ENCODE data around the gene GALNT16. TPM values are rescaled to one million over a fixed set of nuclear protein-coding genes. Genes with fewer than 3 reads are reported as not detected.

The GALNT16 gene
- polyA plus RNA-seq, 3 donors = 0.01 TPM; not detected in 2

DNA sequence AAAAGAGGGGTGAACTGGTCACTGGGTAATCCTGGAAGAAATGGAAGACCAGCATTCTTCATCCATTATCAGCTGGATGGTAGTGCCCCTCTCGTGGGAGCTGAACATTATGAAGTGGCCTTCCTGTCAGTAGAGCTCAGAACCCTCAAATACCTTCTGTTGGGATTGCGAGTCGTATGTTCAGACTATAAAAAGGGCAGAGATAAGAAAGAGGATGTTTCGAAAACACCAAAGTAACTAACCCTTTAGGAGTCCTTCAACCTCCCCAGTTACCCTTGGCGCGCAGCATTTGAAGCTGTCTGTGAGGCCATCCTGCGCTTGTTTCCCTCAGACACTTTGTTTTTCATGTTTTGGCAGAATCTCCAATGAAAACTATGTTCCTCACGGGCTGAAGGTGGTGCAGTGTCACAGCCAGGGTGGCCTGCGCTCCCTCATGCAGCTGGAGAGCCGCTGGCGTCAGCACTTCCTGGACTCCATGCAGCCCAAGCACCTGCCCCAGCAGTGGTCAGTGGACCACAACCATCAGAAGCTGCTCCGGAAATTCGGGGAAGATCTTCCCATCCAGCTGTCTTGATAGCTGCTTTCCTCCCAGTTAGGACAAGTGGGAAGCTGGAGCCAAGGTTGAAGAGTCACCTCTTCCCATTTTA lies 19.3 kb upstream of the GALNT16 start:
- Mint-ChIP-seq H3K36me3 (peaks cover 27 to 45% of the 10 kb centered on the region in 2 donors), H3K9me3 (no peaks in the 10 kb centered on the region), H3K27me3 (ENCODE audit: low read depth in 3 of 3) (peaks cover 0 to 1% (median 0%) of the 10 kb centered on the region in 3 donors), H3K4me3 (no peak overlapping the region), H3K4me1 (no peaks in the 10 kb centered on the region), H3K27ac (no peak overlapping the region)
- Histone ChIP-seq H3K27ac (ENCODE audit: low read depth in 1 of 2, low read length in 2 of 2) (no peak overlapping the region), H4K20me1 (ENCODE audit: insufficient read depth, low read length) (no peaks in the 10 kb centered on the region), H3K4me3 (replicated peaks in 1 of 3; ENCODE audit: low read depth in 2 of 3, low read length in 3 of 3) (no peak overlapping the region), H3K9me3 (replicated peaks in 1 of 2; ENCODE audit: control insufficient read depth in 1 of 2, insufficient read depth in 1 of 2, low read length in 2 of 2) (no peaks in the 10 kb centered on the region), H3K36me3 (replicated peaks in 1 of 2; ENCODE audit: control insufficient read depth in 1 of 2, insufficient read depth in 2 of 2, low read length in 2 of 2) (peaks cover 22 to 47% of the 10 kb centered on the region in 2 donors), H3K4me2 (replicated peaks; ENCODE audit: extremely low read depth, low read length, poor library complexity, severe bottlenecking) (no peak overlapping the region), H3K27me3 (ENCODE audit: control insufficient read depth in 2 of 2, insufficient read depth in 2 of 2, low read length in 2 of 2) (no peaks in the 10 kb centered on the region), H3K9ac (ENCODE audit: insufficient read depth, low read length, poor library complexity, severe bottlenecking) (no peak overlapping the region), H2AFZ (ENCODE audit: insufficient read depth, low read depth, low read length, poor library complexity, severe bottlenecking) (no peak overlapping the region), H3K4me1 (ENCODE audit: control insufficient read depth in 1 of 2, insufficient read depth in 2 of 2, low read length in 2 of 2) (no peaks in the 10 kb centered on the region), H3K79me2 (ENCODE audit: insufficient read depth, low read length) (no peaks in the 10 kb centered on the region)
- intact Hi-C loops (cut with micrococcal nuclease) = loop anchor here in 1 of 2 donors (10.0 kb wide), 1 partner anchor 334 kb away; the partner anchor contains the start of gene CCDC177
- WGBS (ENCODE audit: insufficient coverage) = 94% methylated on average over 7 of the region's 13 CpGs
- no peak for DNase-seq
- TF ChIP-seq, protein P1, sequence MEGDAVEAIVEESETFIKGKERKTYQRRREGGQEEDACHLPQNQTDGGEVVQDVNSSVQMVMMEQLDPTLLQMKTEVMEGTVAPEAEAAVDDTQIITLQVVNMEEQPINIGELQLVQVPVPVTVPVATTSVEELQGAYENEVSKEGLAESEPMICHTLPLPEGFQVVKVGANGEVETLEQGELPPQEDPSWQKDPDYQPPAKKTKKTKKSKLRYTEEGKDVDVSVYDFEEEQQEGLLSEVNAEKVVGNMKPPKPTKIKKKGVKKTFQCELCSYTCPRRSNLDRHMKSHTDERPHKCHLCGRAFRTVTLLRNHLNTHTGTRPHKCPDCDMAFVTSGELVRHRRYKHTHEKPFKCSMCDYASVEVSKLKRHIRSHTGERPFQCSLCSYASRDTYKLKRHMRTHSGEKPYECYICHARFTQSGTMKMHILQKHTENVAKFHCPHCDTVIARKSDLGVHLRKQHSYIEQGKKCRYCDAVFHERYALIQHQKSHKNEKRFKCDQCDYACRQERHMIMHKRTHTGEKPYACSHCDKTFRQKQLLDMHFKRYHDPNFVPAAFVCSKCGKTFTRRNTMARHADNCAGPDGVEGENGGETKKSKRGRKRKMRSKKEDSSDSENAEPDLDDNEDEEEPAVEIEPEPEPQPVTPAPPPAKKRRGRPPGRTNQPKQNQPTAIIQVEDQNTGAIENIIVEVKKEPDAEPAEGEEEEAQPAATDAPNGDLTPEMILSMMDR (IDR thresholded peaks at IDR 0.05) = no peak

DNA sequence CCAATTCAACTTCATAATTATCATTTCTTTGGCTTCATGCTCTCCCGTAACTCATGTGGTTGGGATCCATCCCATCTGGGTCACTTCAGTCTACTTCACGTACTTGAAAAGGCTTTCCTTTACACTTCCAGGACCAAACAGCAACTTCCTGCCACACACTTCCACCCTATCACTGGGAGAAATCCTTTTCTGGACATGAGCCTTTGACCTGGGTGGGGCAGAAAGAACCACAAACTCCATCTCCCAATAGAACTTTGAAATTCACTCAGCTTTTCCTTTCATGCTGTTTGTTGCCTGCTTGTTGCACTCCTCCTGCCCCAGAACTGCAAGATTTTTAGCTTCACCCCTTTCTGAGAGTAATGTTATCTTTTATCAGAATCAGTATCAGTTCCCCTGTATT lies 18.4 kb upstream of the GALNT16 start:
- intact Hi-C loops (cut with micrococcal nuclease) = loop anchor here in 1 of 2 donors (10.0 kb wide), 1 partner anchor 333 kb away; the partner anchor contains the start of gene CCDC177
- TF ChIP-seq, protein P1 (IDR thresholded peaks at IDR 0.05) = no peak
- H3K9me3 ChIP-seq (replicated peaks in 1 of 2; ENCODE audit: control insufficient read depth in 1 of 2, insufficient read depth in 1 of 2, low read length in 2 of 2) = no peaks in the 10 kb centered on the region
- no peaks in the 10 kb centered on the region for H3K4me1 Mint-ChIP-seq
- WGBS (ENCODE audit: insufficient coverage) = 100% methylated on average over 2 of the region's 2 CpGs
- H3K9me3 Mint-ChIP-seq = no peaks in the 10 kb centered on the region
- peaks cover 20 to 37% of the 10 kb centered on the region in 2 donors for H3K36me3 Mint-ChIP-seq
- no peak overlapping the region for H3K27ac ChIP-seq (ENCODE audit: low read depth in 1 of 2, low read length in 2 of 2)
- no peaks in the 10 kb centered on the region for H3K27me3 ChIP-seq (ENCODE audit: control insufficient read depth in 2 of 2, insufficient read depth in 2 of 2, low read length in 2 of 2)
- no peak overlapping the region for H3K4me3 ChIP-seq (replicated peaks in 1 of 3; ENCODE audit: low read depth in 2 of 3, low read length in 3 of 3)
- no peak overlapping the region for H3K9ac ChIP-seq (ENCODE audit: insufficient read depth, low read length, poor library complexity, severe bottlenecking)
- no peaks in the 10 kb centered on the region for H3K79me2 ChIP-seq (ENCODE audit: insufficient read depth, low read length)
- DNase-seq = no peak
- H3K36me3 ChIP-seq (replicated peaks in 1 of 2; ENCODE audit: control insufficient read depth in 1 of 2, insufficient read depth in 2 of 2, low read length in 2 of 2) = peaks cover 14 to 38% of the 10 kb centered on the region in 2 donors
- H3K4me3 Mint-ChIP-seq = no peak overlapping the region
- no peak overlapping the region for H3K4me2 ChIP-seq (replicated peaks; ENCODE audit: extremely low read depth, low read length, poor library complexity, severe bottlenecking)
- peaks cover 0 to 1% (median 1%) of the 10 kb centered on the region in 3 donors for H3K27me3 Mint-ChIP-seq (ENCODE audit: low read depth in 3 of 3)
- H4K20me1 ChIP-seq (ENCODE audit: insufficient read depth, low read length) = no peaks in the 10 kb centered on the region
- H3K27ac Mint-ChIP-seq = peak overlapping the region in 1 of 7 donors; percentile 6
- no peak overlapping the region for H2AFZ ChIP-seq (ENCODE audit: insufficient read depth, low read depth, low read length, poor library complexity, severe bottlenecking)
- H3K4me1 ChIP-seq (ENCODE audit: control insufficient read depth in 1 of 2, insufficient read depth in 2 of 2, low read length in 2 of 2) = no peaks in the 10 kb centered on the region
